ENCODE results near the gene P2RY4.
"Not testable (repeated sequence)": the region's sequence is repeated elsewhere in the genome, so short reads cannot be mapped to it uniquely, and the experiment has no call there.

P2RY4 gene

DNA sequence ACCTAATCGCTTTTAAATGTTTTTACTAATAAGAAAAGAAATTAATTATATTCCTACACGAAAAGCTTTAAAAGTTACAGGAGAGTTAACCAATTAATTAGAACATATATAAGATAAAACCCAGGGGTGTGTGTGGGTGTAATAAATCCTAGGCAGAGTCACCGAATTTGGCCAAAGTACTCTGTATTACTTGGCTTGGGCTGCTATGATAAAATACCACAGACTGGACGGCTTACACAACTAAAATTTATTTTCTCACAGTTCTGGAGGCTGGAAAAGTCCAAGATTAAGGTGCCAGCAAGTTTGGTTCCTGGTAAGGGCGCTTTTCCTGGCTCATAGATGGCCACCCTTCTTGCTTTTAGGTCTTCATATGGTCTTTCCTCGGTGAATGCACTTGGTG, 15.1 kb downstream of the P2RY4 start:
- DNase-seq, result no peak

DNA sequence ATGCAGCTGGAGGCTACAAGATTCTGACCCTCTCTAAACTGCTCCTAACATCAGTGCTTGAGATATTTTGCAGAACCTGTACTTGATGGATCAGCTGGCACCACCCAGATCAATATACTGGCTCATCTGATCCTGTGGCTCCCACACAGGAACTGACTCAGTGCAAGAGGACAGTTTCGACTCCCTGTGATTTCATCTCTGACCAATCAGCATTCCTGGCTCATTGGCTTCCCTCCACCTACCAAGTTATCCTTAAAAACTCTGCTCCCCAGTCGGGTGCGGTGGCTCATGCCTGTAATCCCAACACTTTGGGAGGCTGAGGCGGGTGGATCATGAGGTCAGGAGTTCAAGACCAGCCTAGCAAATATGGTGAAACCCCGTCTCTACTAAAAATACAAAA, 16.4 kb downstream of the P2RY4 start:
- DNase-seq, result not testable (repeated sequence)

DNA sequence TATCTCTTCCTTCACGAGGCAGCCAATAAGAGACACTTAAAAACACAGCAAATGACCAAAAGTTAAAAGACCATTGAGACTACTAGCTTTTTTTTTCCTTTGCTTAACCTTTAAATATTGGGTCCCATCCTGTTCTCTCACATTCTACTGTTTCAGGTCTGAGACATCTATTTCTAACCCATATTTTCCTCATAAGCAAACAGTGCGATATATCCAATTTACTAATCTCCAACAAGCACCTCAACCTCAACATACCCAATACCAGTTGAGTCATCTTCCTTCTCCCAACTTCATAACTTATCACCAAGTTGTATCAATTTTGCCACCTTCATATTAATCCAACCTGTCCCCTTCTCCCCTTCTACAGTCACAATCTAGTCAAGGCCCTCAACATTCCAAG, 18.5 kb downstream of the P2RY4 start:
- DNase-seq, result no peak

DNA sequence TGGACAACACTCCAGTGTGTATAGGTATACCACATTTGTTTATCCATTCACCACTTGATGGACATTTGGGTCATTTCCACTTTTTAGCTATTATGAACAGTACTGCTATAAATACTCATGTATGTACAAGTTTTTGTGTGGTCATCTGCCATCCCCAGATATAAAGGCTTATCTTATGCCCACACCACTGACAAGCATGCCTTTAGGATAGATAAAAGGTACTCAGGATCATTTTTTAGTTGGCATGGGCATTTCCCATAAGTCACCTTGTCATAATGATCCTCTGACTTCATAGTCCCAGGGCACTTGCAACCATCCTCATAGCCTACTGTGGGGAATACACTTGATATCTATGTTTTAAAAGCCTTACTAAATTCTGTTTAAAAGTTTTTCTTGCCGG, 19.3 kb downstream of the P2RY4 start:
- no peak for DNase-seq

DNA sequence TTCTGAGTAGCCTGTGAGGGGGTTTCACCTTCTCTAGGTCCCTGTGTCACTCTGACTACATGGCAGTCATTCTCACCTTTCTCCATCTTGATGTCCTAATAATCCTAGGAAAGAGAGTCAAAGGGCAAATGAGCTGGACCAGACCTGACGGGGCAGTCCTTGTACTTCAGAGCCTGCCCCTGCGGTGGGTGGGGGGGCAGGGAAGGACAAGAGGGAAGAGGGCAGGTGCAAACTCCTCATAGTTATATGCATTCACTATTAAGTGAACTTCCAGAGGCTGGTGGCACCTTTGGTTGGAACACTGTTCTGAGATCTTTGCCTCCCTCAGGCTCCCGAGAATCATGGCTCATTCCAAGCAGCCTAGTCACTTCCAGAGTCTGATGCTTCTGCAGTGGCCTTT, 25.6 kb downstream of the P2RY4 start, which contains the start of gene AWAT1:
Gene AWAT1, plus strand, starts transcription at position 301 of the 400 bp plus-strand sequence. Its CDS starts 41 bp downstream, at position 342.
- no peak for DNase-seq

DNA sequence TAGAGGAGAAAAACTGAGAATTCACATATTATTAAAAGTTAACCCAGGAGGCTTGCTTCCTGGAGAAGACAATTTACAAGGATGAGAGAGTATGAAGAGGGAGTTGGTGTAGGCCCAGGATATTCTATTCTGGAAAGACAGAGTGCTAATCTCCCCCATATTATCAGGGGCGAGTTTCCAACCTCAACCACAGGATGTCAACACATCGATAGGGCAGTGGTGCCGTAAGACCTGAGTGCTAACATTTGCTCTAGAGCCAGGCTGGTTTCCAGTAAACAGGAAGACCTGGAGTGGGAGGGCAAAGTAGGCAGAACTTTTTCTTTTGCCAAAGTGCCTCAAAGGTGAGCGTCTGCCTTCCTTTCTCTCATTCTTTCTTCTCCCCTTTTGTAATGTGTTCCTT, 28.3 kb downstream of the P2RY4 start:
- DNase-seq, result no peak

DNA sequence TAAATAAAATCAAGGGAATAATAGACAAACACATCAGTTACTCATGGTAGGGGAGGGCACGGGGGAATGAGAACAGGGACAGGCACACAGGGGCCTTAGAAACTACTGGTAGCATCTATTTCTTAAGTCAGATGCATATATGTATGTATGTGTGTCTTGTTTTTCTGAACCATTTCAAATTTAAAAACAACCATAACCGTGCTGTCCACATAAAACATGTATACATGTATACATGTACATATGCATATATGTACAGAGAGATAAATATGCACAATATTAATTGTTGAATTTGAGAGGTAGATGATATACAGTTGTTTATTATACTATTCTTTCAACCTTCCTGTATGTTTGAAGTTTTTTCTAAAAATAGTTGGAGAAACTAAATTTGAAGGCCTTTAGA, 33.3 kb downstream of the P2RY4 start:
- DNase-seq, result no peak

DNA sequence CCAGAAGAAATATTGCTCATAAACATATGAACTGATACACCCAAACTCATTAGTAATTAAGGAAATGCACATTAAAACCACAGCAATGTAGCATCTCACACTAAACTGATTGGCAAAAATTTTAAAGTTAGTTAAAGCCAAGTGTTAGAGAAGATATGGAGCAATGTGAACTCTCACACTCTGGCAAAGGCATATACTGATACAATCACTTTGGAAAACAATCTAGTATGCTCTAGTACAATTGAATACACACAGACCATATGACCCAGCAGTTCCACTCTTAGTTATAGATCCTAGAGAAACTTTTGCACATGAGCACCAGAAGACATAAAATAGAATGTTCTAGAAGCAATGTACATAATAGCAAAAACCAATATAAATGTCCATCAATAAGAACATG, 34.0 kb downstream of the P2RY4 start:
- no peak for DNase-seq

DNA sequence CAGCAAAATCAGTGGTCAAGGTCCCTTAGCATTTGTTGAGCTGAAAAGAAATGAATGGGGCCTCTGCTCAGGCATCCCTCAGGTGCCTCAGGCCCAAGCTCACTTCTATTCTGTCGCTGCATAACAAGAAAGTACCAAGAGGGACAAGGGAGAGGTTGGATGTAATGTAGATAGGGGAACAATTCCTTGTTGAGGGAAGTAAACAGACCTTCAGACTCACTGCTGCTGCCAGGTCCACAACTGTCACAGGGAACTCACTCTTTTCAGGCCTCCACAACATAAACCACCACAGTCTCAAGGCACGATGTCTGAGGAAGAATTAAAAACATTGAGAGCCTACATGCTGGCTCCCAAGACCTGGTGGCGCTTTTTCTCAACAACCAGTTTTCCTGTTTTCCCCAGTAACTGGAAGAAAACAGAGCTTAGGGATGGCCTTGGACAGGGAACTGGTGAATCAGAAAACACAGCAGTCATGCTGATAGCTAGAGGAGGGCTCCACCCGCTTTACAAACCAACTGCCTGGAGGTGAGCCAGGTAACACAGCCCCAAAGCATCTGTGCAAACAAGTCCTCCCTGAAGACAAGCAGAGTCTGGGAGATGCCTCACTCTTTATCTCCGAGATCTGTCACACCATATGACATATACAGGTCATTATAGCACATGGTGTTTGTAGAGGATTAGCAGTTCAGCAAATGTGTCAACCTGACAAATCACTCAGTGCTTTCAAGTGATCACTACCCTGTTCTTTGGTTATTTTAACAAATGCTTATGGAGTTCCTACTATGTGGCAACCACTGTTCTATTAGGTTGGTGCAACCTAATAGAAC, 39.9 kb downstream of the P2RY4 start:
- DNase-seq, result no peak

DNA sequence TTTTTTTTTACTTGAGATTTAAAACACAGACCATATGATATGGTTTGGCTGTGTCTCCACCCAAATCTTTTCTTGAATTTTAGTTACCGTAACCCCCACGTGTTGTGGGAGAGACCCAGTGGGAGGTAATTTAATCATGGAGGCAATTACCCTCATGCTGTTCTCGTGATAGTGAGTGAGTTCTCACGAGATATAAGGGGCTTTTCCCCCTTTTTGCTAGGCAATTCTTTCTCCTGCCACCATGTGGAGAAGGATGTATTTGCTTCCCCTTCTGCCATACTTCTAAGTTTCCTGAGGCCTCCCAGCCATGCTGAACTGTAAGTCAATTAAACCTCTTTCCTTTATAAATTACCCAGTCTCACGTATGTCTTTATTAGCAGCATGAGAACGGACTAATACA, 50.4 kb downstream of the P2RY4 start:
- not testable (repeated sequence) for DNase-seq

DNA sequence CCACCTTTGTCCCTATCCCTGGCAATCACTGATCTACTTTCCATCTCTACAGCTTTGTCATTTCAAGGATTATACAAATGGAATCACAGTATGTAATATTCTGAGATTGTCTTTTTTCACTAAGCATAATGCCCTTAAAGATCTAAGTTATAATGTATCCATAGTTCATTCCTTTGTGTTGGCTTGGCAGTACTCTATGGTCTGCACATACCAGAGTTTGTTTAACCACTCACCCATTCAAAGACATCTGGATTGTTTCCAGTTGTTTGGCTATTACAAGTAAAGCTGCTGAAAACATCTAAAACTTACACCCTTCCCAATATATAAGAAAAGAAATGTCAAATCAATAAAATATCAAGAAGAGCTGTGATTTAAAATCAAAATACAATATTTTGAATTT, 51.5 kb downstream of the P2RY4 start:
- no peak for DNase-seq

All from amygdala (tissue), 56 donors.